ENCODE measurements around the gene LYPD1.

Gene LYPD1

DNA sequence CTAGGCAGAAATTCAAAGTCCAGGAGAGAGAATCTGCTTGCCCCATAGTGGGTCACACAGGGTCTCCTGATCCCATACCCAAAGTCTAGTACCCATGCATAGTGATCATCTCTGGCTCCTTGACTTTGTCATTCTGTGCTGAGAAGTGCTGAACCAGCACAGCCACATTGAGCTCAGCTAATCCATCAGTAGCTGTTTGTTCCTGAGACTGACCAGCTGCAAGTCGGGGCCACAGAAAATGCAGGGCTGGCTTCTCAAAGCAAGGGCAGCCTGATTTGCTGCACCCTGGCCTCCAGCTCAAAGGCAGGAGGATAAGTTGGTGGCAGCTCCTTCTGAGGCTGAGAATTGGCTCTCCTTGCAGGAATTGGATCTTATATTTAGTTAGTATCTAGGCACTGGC is 72.2 kb downstream of the LYPD1 start:
- no peak for DNase-seq (ENCODE audit: low spot score)
- no peak overlapping the region for H2AFZ ChIP-seq (ENCODE audit: low read length)
- H4K8ac ChIP-seq (ENCODE audit: low read depth, low read length), result no peak overlapping the region
- no peaks in the 10 kb centered on the region for H3K36me3 ChIP-seq (replicated peaks in 1 of 2; ENCODE audit: control insufficient read depth in 2 of 2, insufficient read depth in 2 of 2, low read length in 2 of 2)
- no peak overlapping the region for H2BK15ac ChIP-seq (ENCODE audit: low read length)
- no peak overlapping the region for H3K9ac ChIP-seq (ENCODE audit: low read depth, low read length, poor library complexity)
- H2AK5ac ChIP-seq (ENCODE audit: low read depth, low read length), result no peak overlapping the region
- no peak overlapping the region for H3K27ac ChIP-seq (replicated peaks; ENCODE audit: low read length)
- no peak overlapping the region for H3K4me2 ChIP-seq (ENCODE audit: insufficient read depth, low read length, poor library complexity, severe bottlenecking)
- no peak overlapping the region for H2BK5ac ChIP-seq (ENCODE audit: low read length)
- H2BK120ac ChIP-seq (ENCODE audit: low read depth, low read length), result no peak overlapping the region
- peaks cover 5 to 11% of the 10 kb centered on the region in 2 donors for H3K4me1 ChIP-seq (ENCODE audit: control insufficient read depth in 2 of 2, insufficient read depth in 1 of 2, low read depth in 1 of 2, low read length in 2 of 2)
- no peak overlapping the region for H3K14ac ChIP-seq (ENCODE audit: low read length)
- H3K23ac ChIP-seq (ENCODE audit: low read depth, low read length, poor library complexity), result no peak overlapping the region
- H4K91ac ChIP-seq (ENCODE audit: low read depth, low read length, poor library complexity), result no peak overlapping the region
- H2BK12ac ChIP-seq (ENCODE audit: low read length), result no peak overlapping the region
- no peak overlapping the region for H3K4ac ChIP-seq (ENCODE audit: low read length)
- no peak overlapping the region for H3K4me3 ChIP-seq (ENCODE audit: low read length in 2 of 2)
- no peaks in the 10 kb centered on the region for H3K79me1 ChIP-seq (ENCODE audit: low read depth, low read length)
- WGBS, 2 donors (ENCODE audit: extremely low coverage in 2 of 2, insufficient read length in 2 of 2, insufficient replicate concordance in 1 of 2), result no CpG with 5 or more reads among the region's 1 CpG
- peaks cover 6 to 13% of the 10 kb centered on the region in 2 donors for H3K9me3 ChIP-seq (replicated peaks in 1 of 2; ENCODE audit: control insufficient read depth in 2 of 2, insufficient read depth in 1 of 2, low read depth in 1 of 2, low read length in 2 of 2)
- H3K18ac ChIP-seq (ENCODE audit: low read length), result no peak overlapping the region
- H3K27me3 ChIP-seq (ENCODE audit: control insufficient read depth in 3 of 3, insufficient read depth in 3 of 3, low read depth in 1 of 3, low read length in 3 of 3), result no peaks in the 10 kb centered on the region

DNA sequence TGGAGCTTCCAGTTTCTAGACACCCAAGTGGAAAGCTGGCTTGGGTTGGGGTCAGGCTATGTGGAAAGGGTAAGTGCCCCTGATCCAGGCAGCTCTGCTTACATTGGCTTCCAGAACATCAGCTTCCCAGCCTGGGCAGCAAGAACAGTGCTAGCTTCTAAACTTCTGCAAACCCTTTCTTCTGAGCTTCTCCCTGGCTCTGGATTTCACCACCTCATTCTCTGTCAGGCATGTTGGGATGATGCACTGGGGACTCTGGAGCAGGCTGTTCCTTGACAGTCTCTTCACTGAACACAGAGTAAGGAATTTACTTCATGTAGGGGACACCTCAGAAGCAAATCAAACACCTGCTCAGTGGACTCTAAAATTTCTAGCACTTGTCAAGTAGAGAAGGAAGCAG is 72.8 kb downstream of the LYPD1 start:
- Histone ChIP-seq H3K79me1 (ENCODE audit: low read depth, low read length) (no peaks in the 10 kb centered on the region), H3K23ac (ENCODE audit: low read depth, low read length, poor library complexity) (no peak overlapping the region), H2BK120ac (ENCODE audit: low read depth, low read length) (no peak overlapping the region), H3K4me1 (ENCODE audit: control insufficient read depth in 2 of 2, insufficient read depth in 1 of 2, low read depth in 1 of 2, low read length in 2 of 2) (peaks cover 5 to 15% of the 10 kb centered on the region in 2 donors), H2BK15ac (ENCODE audit: low read length) (no peak overlapping the region), H3K4me2 (ENCODE audit: insufficient read depth, low read length, poor library complexity, severe bottlenecking) (no peak overlapping the region), H3K36me3 (replicated peaks in 1 of 2; ENCODE audit: control insufficient read depth in 2 of 2, insufficient read depth in 2 of 2, low read length in 2 of 2) (no peaks in the 10 kb centered on the region), H3K9me3 (replicated peaks in 1 of 2; ENCODE audit: control insufficient read depth in 2 of 2, insufficient read depth in 1 of 2, low read depth in 1 of 2, low read length in 2 of 2) (peaks cover 6 to 13% of the 10 kb centered on the region in 2 donors), H3K27me3 (ENCODE audit: control insufficient read depth in 3 of 3, insufficient read depth in 3 of 3, low read depth in 1 of 3, low read length in 3 of 3) (no peaks in the 10 kb centered on the region), H2AK5ac (ENCODE audit: low read depth, low read length) (no peak overlapping the region), H3K4me3 (ENCODE audit: low read length in 2 of 2) (no peak overlapping the region), H2BK5ac (ENCODE audit: low read length) (no peak overlapping the region), H3K9ac (ENCODE audit: low read depth, low read length, poor library complexity) (no peak overlapping the region), H3K27ac (replicated peaks; ENCODE audit: low read length) (no peak overlapping the region), H4K91ac (ENCODE audit: low read depth, low read length, poor library complexity) (no peak overlapping the region), H3K4ac (ENCODE audit: low read length) (no peak overlapping the region), H2BK12ac (ENCODE audit: low read length) (no peak overlapping the region), H2AFZ (ENCODE audit: low read length) (no peak overlapping the region), H3K18ac (ENCODE audit: low read length) (no peak overlapping the region), H4K8ac (ENCODE audit: low read depth, low read length) (no peak overlapping the region), H3K14ac (ENCODE audit: low read length) (no peak overlapping the region)
- DNase-seq (ENCODE audit: low spot score), result no peak

GRCh38 chr2:132595693-132596092 is 74.3 kb downstream of the LYPD1 start:
- Histone ChIP-seq H4K8ac (ENCODE audit: low read depth, low read length) (no peak overlapping the region), H3K18ac (ENCODE audit: low read length) (no peak overlapping the region), H3K36me3 (replicated peaks in 1 of 2; ENCODE audit: control insufficient read depth in 2 of 2, insufficient read depth in 2 of 2, low read length in 2 of 2) (no peaks in the 10 kb centered on the region), H3K79me1 (ENCODE audit: low read depth, low read length) (no peaks in the 10 kb centered on the region), H3K14ac (ENCODE audit: low read length) (no peak overlapping the region), H3K4me2 (ENCODE audit: insufficient read depth, low read length, poor library complexity, severe bottlenecking) (no peak overlapping the region), H3K4me3 (ENCODE audit: low read length in 2 of 2) (no peak overlapping the region), H3K27ac (replicated peaks; ENCODE audit: low read length) (no peak overlapping the region), H4K91ac (ENCODE audit: low read depth, low read length, poor library complexity) (no peak overlapping the region), H2BK12ac (ENCODE audit: low read length) (no peak overlapping the region), H3K4me1 (ENCODE audit: control insufficient read depth in 2 of 2, insufficient read depth in 1 of 2, low read depth in 1 of 2, low read length in 2 of 2) (peaks cover 5 to 15% of the 10 kb centered on the region in 2 donors), H3K9ac (ENCODE audit: low read depth, low read length, poor library complexity) (no peak overlapping the region), H2AFZ (ENCODE audit: low read length) (no peak overlapping the region), H3K9me3 (replicated peaks in 1 of 2; ENCODE audit: control insufficient read depth in 2 of 2, insufficient read depth in 1 of 2, low read depth in 1 of 2, low read length in 2 of 2) (peaks cover 6 to 13% of the 10 kb centered on the region in 2 donors), H3K23ac (ENCODE audit: low read depth, low read length, poor library complexity) (no peak overlapping the region), H2BK120ac (ENCODE audit: low read depth, low read length) (no peak overlapping the region), H2AK5ac (ENCODE audit: low read depth, low read length) (no peak overlapping the region), H3K4ac (ENCODE audit: low read length) (no peak overlapping the region), H3K27me3 (ENCODE audit: control insufficient read depth in 3 of 3, insufficient read depth in 3 of 3, low read depth in 1 of 3, low read length in 3 of 3) (no peaks in the 10 kb centered on the region), H2BK15ac (ENCODE audit: low read length) (no peak overlapping the region), H2BK5ac (ENCODE audit: low read length) (no peak overlapping the region)
- WGBS, 2 donors (ENCODE audit: extremely low coverage in 2 of 2, insufficient read length in 2 of 2, insufficient replicate concordance in 1 of 2), result no CpG with 5 or more reads among the region's 2 CpGs
- no peak for DNase-seq (ENCODE audit: low spot score)

DNA sequence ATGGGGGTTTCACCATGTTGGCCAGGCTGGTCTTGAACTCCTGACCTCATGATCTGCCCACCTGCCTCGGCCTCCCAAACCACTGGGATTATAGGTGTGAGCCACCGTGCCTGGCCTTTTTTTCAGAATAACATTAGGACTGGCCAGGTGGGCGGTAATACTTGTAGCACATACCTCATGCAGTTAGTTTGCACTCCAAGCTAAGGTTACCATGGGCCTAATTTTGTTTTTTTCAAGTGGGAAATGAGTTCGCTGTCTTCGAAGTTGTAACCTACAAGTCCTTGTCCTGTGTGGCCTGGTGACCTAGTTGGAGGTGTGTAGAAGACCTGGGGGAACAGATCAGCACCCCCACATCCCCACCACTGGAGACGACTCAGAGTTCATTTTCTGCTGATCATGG is 74.8 kb downstream of the LYPD1 start:
- H3K79me1 ChIP-seq (ENCODE audit: low read depth, low read length), result no peaks in the 10 kb centered on the region
- H3K27me3 ChIP-seq (ENCODE audit: control insufficient read depth in 3 of 3, insufficient read depth in 3 of 3, low read depth in 1 of 3, low read length in 3 of 3), result no peaks in the 10 kb centered on the region
- no peak overlapping the region for H3K14ac ChIP-seq (ENCODE audit: low read length)
- no peak overlapping the region for H2AFZ ChIP-seq (ENCODE audit: low read length)
- no CpG with 5 or more reads among the region's 6 CpGs for WGBS, 2 donors (ENCODE audit: extremely low coverage in 2 of 2, insufficient read length in 2 of 2, insufficient replicate concordance in 1 of 2)
- no peak overlapping the region for H4K91ac ChIP-seq (ENCODE audit: low read depth, low read length, poor library complexity)
- peaks cover 6 to 13% of the 10 kb centered on the region in 2 donors for H3K9me3 ChIP-seq (replicated peaks in 1 of 2; ENCODE audit: control insufficient read depth in 2 of 2, insufficient read depth in 1 of 2, low read depth in 1 of 2, low read length in 2 of 2)
- H3K4me3 ChIP-seq (ENCODE audit: low read length in 2 of 2), result no peak overlapping the region
- no peak overlapping the region for H2BK5ac ChIP-seq (ENCODE audit: low read length)
- no peak overlapping the region for H2BK120ac ChIP-seq (ENCODE audit: low read depth, low read length)
- no peak overlapping the region for H2BK15ac ChIP-seq (ENCODE audit: low read length)
- H3K27ac ChIP-seq (replicated peaks; ENCODE audit: low read length), result no peak overlapping the region
- no peak overlapping the region for H3K18ac ChIP-seq (ENCODE audit: low read length)
- H3K9ac ChIP-seq (ENCODE audit: low read depth, low read length, poor library complexity), result no peak overlapping the region
- H3K4me2 ChIP-seq (ENCODE audit: insufficient read depth, low read length, poor library complexity, severe bottlenecking), result no peak overlapping the region
- H4K8ac ChIP-seq (ENCODE audit: low read depth, low read length), result no peak overlapping the region
- no peak overlapping the region for H3K4ac ChIP-seq (ENCODE audit: low read length)
- no peak for DNase-seq (ENCODE audit: low spot score)
- H2BK12ac ChIP-seq (ENCODE audit: low read length), result no peak overlapping the region
- H3K36me3 ChIP-seq (replicated peaks in 1 of 2; ENCODE audit: control insufficient read depth in 2 of 2, insufficient read depth in 2 of 2, low read length in 2 of 2), result no peaks in the 10 kb centered on the region
- H3K4me1 ChIP-seq (ENCODE audit: control insufficient read depth in 2 of 2, insufficient read depth in 1 of 2, low read depth in 1 of 2, low read length in 2 of 2), result peaks cover 6 to 20% of the 10 kb centered on the region in 2 donors
- H2AK5ac ChIP-seq (ENCODE audit: low read depth, low read length), result no peak overlapping the region
- no peak overlapping the region for H3K23ac ChIP-seq (ENCODE audit: low read depth, low read length, poor library complexity)
